ENCODE data around the gene ZDHHC14.

The ZDHHC14 gene

GRCh38 chr6:157655139-157655538 lies 274.1 kb downstream of the ZDHHC14 start:
- H3K4me1 ChIP-seq (ENCODE audit: low read length), result no peaks in the 10 kb centered on the region
- no peak overlapping the region for H3K27ac ChIP-seq (ENCODE audit: low read length)
- H3F3A ChIP-seq (ENCODE audit: insufficient read depth, low read length), result no peaks in the 10 kb centered on the region
- no peak overlapping the region for H3K4me3 ChIP-seq (ENCODE audit: low read length)
- H2AFZ ChIP-seq (ENCODE audit: low read length), result no peak overlapping the region
- no peaks in the 10 kb centered on the region for H3K9me2 ChIP-seq (replicated peaks; ENCODE audit: insufficient read depth, low read length)
- H3K9ac ChIP-seq (ENCODE audit: low read length), result no peak overlapping the region
- H3K4me2 ChIP-seq (ENCODE audit: low read depth, low read length), result no peak overlapping the region
- no peaks in the 10 kb centered on the region for H3K79me2 ChIP-seq (ENCODE audit: low read length)
- no peak for TF ChIP-seq EZH2 (optimal IDR thresholded peaks at IDR 0.05; ENCODE audit: low read depth, low read length)
- TF ChIP-seq, protein P1, sequence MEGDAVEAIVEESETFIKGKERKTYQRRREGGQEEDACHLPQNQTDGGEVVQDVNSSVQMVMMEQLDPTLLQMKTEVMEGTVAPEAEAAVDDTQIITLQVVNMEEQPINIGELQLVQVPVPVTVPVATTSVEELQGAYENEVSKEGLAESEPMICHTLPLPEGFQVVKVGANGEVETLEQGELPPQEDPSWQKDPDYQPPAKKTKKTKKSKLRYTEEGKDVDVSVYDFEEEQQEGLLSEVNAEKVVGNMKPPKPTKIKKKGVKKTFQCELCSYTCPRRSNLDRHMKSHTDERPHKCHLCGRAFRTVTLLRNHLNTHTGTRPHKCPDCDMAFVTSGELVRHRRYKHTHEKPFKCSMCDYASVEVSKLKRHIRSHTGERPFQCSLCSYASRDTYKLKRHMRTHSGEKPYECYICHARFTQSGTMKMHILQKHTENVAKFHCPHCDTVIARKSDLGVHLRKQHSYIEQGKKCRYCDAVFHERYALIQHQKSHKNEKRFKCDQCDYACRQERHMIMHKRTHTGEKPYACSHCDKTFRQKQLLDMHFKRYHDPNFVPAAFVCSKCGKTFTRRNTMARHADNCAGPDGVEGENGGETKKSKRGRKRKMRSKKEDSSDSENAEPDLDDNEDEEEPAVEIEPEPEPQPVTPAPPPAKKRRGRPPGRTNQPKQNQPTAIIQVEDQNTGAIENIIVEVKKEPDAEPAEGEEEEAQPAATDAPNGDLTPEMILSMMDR (IDR thresholded peaks at IDR 0.05; ENCODE audit: low read length), result no peak
- no peak for TF ChIP-seq EZH2phosphoT487 (IDR thresholded peaks at IDR 0.05; ENCODE audit: low read length)
- DNase-seq, result no peak
- H4K20me1 ChIP-seq (ENCODE audit: insufficient read depth, low read length), result no peaks in the 10 kb centered on the region
- H3K9me3 ChIP-seq (replicated peaks; ENCODE audit: insufficient read depth, low read length), result no peaks in the 10 kb centered on the region
- no peaks in the 10 kb centered on the region for H3K27me3 ChIP-seq (replicated peaks; ENCODE audit: insufficient read depth, low read length)
- H3K36me3 ChIP-seq (replicated peaks; ENCODE audit: insufficient read depth, low read length), result no peaks in the 10 kb centered on the region

DNA sequence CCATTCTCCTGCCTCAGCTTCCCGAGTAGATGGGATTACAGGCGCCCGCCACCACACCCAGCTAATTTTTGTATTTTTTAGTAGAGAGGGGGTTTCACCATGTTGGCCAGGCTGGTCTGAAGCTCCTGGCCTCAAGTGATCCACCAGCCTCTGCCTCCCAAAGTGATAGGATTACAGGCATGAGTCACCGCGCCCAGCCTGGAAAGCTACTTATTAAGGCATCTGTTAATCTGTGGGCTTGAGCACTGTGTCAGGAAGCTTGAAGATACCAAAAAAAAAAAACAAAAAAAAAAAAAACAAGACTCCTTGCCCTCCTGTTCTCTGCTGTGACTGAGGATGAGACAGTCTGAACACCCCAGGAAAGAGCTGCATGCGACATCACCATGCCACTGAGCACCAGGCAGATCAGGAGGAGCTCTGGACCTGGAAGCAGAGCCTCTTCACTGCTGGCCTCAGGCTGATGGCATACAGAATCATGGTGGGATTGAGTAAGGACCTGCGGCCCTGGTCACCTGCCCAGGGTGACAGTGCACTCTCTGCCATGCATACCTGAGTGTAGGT lies 275.5 kb downstream of the ZDHHC14 start:
- H2AFZ ChIP-seq (ENCODE audit: low read length), result no peak overlapping the region
- no peak for DNase-seq
- no peak overlapping the region for H3K9ac ChIP-seq (ENCODE audit: low read length)
- no peaks in the 10 kb centered on the region for H3F3A ChIP-seq (ENCODE audit: insufficient read depth, low read length)
- H3K9me2 ChIP-seq (replicated peaks; ENCODE audit: insufficient read depth, low read length), result no peaks in the 10 kb centered on the region
- H3K27ac ChIP-seq (ENCODE audit: low read length), result no peak overlapping the region
- no peak overlapping the region for H3K4me3 ChIP-seq (ENCODE audit: low read length)
- H4K20me1 ChIP-seq (ENCODE audit: insufficient read depth, low read length), result no peaks in the 10 kb centered on the region
- no peaks in the 10 kb centered on the region for H3K4me1 ChIP-seq (ENCODE audit: low read length)
- TF ChIP-seq EZH2phosphoT487 (IDR thresholded peaks at IDR 0.05; ENCODE audit: low read length), result no peak
- no peak for TF ChIP-seq EZH2 (optimal IDR thresholded peaks at IDR 0.05; ENCODE audit: low read depth, low read length)
- TF ChIP-seq, protein P1 (IDR thresholded peaks at IDR 0.05; ENCODE audit: low read length), result no peak
- H3K36me3 ChIP-seq (replicated peaks; ENCODE audit: insufficient read depth, low read length), result no peaks in the 10 kb centered on the region
- no peaks in the 10 kb centered on the region for H3K79me2 ChIP-seq (ENCODE audit: low read length)
- H3K4me2 ChIP-seq (ENCODE audit: low read depth, low read length), result no peak overlapping the region
- no peaks in the 10 kb centered on the region for H3K9me3 ChIP-seq (replicated peaks; ENCODE audit: insufficient read depth, low read length)
- no peaks in the 10 kb centered on the region for H3K27me3 ChIP-seq (replicated peaks; ENCODE audit: insufficient read depth, low read length)

DNA sequence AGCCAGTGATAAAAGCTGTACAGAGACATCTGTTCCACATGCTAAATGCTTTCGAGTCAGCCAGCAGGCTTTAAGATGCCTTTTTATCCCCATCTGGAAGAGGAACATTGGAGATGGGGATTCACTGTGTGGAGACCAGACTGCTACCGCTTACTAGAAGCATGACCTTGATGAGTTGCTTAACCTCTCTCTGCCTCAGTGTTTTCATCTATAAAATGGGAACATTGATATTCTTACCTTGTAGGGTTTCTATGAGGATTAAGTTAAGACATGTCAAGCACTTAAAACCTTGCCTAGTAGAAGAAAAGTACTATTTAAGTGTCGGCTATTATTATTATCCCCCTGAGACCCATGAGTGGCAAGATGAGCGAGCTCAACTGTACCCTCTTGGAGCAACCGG lies 276.8 kb downstream of the ZDHHC14 start:
- no peaks in the 10 kb centered on the region for H3F3A ChIP-seq (ENCODE audit: insufficient read depth, low read length)
- H3K9me2 ChIP-seq (replicated peaks; ENCODE audit: insufficient read depth, low read length), result no peaks in the 10 kb centered on the region
- H3K79me2 ChIP-seq (ENCODE audit: low read length), result no peaks in the 10 kb centered on the region
- H3K27me3 ChIP-seq (replicated peaks; ENCODE audit: insufficient read depth, low read length), result no peaks in the 10 kb centered on the region
- no peaks in the 10 kb centered on the region for H3K9me3 ChIP-seq (replicated peaks; ENCODE audit: insufficient read depth, low read length)
- no peak overlapping the region for H3K4me3 ChIP-seq (ENCODE audit: low read length)
- no peaks in the 10 kb centered on the region for H3K4me1 ChIP-seq (ENCODE audit: low read length)
- H3K4me2 ChIP-seq (ENCODE audit: low read depth, low read length), result no peak overlapping the region
- TF ChIP-seq, protein P1 (IDR thresholded peaks at IDR 0.05; ENCODE audit: low read length), result no peak
- TF ChIP-seq EZH2phosphoT487 (IDR thresholded peaks at IDR 0.05; ENCODE audit: low read length), result no peak
- no peak for TF ChIP-seq EZH2 (optimal IDR thresholded peaks at IDR 0.05; ENCODE audit: low read depth, low read length)
- no peak overlapping the region for H3K27ac ChIP-seq (ENCODE audit: low read length)
- no peak for DNase-seq
- H3K9ac ChIP-seq (ENCODE audit: low read length), result no peak overlapping the region
- no peaks in the 10 kb centered on the region for H4K20me1 ChIP-seq (ENCODE audit: insufficient read depth, low read length)
- no peaks in the 10 kb centered on the region for H3K36me3 ChIP-seq (replicated peaks; ENCODE audit: insufficient read depth, low read length)
- no peak overlapping the region for H2AFZ ChIP-seq (ENCODE audit: low read length)
